Measurements from ENCODE around the gene MUSTN1.
A peak's percentile ranks its signal among the peaks of the same experiment; 100 is the strongest.

The MUSTN1 gene

DNA sequence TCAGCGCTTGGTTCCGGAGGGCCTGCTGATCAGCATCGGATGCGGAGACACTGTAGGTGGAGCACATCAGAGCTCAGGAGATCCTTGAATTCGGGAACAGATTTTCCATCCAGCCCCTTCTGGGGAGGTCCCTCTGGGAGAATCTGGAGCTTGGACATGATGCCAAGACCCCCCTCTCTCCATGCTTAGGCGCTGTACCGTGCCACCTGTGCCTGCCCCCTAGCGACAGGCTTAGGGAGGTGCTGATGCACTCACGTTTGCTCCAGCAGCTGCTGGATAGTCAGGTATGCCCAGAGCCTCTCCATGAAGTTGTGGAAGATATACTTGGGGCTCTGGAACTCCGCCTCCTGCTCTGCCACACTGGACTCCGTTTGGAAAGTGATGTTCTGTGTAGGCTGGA is 14.1 kb downstream of the MUSTN1 start:
- peak in 2 of 3 donors; percentile 28 to 35 for DNase-seq
- Histone ChIP-seq H3K4me3 (ENCODE audit: control insufficient read depth in 1 of 7, extremely low read depth in 1 of 7, insufficient read depth in 4 of 7, low read depth in 2 of 7, low read length in 6 of 7) (no peak overlapping the region), H3K4me1 (ENCODE audit: control extremely low read depth in 1 of 4, control insufficient read depth in 4 of 4, insufficient read depth in 4 of 4, low read length in 3 of 4) (no peaks in the 10 kb centered on the region), H3K27me3 (replicated peaks in 2 of 5; ENCODE audit: control insufficient read depth in 4 of 5, insufficient read depth in 5 of 5, low read length in 4 of 5) (no peaks in the 10 kb centered on the region), H3K27ac (ENCODE audit: insufficient read depth in 1 of 2, low read depth in 1 of 2, low read length in 2 of 2, poor library complexity in 1 of 2, severe bottlenecking in 2 of 2) (no peak overlapping the region), H3K9me3 (ENCODE audit: control extremely low read depth in 1 of 5, control insufficient read depth in 4 of 5, insufficient read depth in 2 of 5, low read depth in 1 of 5, low read length in 4 of 5) (no peaks in the 10 kb centered on the region), H3K36me3 (ENCODE audit: control insufficient read depth in 4 of 4, insufficient read depth in 4 of 4, low read length in 3 of 4) (peaks cover 0 to 6% (median under 1%) of the 10 kb centered on the region in 4 experiments)
- ChIA-PET CTCF (interaction anchor here (0.6 to 3.0 kb wide), 16 partner anchors 9 to 112 kb away, joined by 3 to 17 read pairs (median 4); partner anchors contain the start of gene NEK4), POLR2A (no interaction called here)
- 74% methylated on average over 9 of the region's 11 CpGs for WGBS (ENCODE audit: insufficient coverage)

DNA sequence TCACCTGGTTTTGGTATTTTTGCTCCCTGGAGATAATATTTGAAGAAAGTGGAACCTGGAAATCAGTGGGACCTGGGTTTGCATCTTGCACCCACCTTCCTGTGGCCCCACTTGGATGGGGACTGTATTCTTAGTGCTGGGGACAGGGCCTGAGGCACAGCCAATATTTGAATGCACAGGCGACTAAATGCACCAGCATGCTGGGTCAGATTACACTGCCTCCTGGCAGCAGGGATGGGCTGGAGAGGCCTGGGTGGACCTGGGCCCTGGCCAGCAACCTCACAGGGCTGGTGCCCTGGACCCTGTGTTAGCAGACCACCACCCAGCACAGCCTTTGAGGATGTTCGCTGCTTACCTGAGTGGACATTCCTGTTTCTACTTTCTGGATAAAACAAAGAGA is 14.9 kb downstream of the MUSTN1 start:
- CTCF ChIA-PET, result interaction anchor here (0.6 to 3.0 kb wide), 11 partner anchors 9 to 111 kb away, joined by 3 to 17 read pairs (median 4); partner anchors contain the start of gene NEK4
- WGBS (ENCODE audit: insufficient coverage), result 93% methylated on average over 2 of the region's 2 CpGs

DNA sequence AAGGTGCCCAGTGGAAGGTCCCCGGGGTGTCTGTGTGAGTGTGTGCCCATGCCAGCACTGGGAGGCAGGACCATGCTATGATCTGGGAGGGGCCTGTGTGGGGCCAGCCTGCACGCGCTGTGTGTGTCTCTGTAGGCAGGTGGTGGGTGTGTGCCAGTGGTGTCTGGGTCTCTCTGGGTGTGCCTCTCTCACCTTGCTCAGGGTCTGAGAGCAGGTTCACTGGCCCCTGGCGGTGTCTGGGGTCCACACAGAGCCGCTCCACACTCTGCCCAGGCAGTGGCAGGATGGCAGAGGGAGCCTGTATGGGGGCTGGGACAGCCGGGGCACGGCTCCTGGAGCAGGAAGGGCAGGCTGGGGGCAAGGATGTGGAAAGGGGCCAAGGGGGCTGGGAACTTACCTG is 17.0 kb downstream of the MUSTN1 start:
- no peak for DNase-seq
- Histone ChIP-seq H3K36me3 (ENCODE audit: control insufficient read depth in 4 of 4, insufficient read depth in 4 of 4, low read length in 3 of 4) (no peaks in the 10 kb centered on the region), H3K9me3 (ENCODE audit: control extremely low read depth in 1 of 5, control insufficient read depth in 4 of 5, insufficient read depth in 2 of 5, low read depth in 1 of 5, low read length in 4 of 5) (no peaks in the 10 kb centered on the region), H3K27ac (ENCODE audit: insufficient read depth in 1 of 2, low read depth in 1 of 2, low read length in 2 of 2, poor library complexity in 1 of 2, severe bottlenecking in 2 of 2) (no peak overlapping the region), H3K4me3 (ENCODE audit: control insufficient read depth in 1 of 7, extremely low read depth in 1 of 7, insufficient read depth in 4 of 7, low read depth in 2 of 7, low read length in 6 of 7) (no peak overlapping the region), H3K4me1 (ENCODE audit: control extremely low read depth in 1 of 4, control insufficient read depth in 4 of 4, insufficient read depth in 4 of 4, low read length in 3 of 4) (no peaks in the 10 kb centered on the region), H3K27me3 (replicated peaks in 2 of 5; ENCODE audit: control insufficient read depth in 4 of 5, insufficient read depth in 5 of 5, low read length in 4 of 5) (no peaks in the 10 kb centered on the region)
- WGBS (ENCODE audit: insufficient coverage), result 100% methylated on average over 3 of the region's 7 CpGs
- ChIA-PET POLR2A (no interaction called here), CTCF (interaction anchor here (1.8 kb wide), 1 partner anchor 76 kb away, joined by 6 read pairs; no protein-coding TSS in a partner anchor)

More for the DNA sequence above, 14.9 kb downstream of the MUSTN1 start:
- Histone ChIP-seq H3K27ac (ENCODE audit: insufficient read depth in 1 of 2, low read depth in 1 of 2, low read length in 2 of 2, poor library complexity in 1 of 2, severe bottlenecking in 2 of 2) (no peak overlapping the region), H3K4me3 (ENCODE audit: control insufficient read depth in 1 of 7, extremely low read depth in 1 of 7, insufficient read depth in 4 of 7, low read depth in 2 of 7, low read length in 6 of 7) (no peak overlapping the region), H3K4me1 (ENCODE audit: control extremely low read depth in 1 of 4, control insufficient read depth in 4 of 4, insufficient read depth in 4 of 4, low read length in 3 of 4) (no peaks in the 10 kb centered on the region), H3K27me3 (replicated peaks in 2 of 5; ENCODE audit: control insufficient read depth in 4 of 5, insufficient read depth in 5 of 5, low read length in 4 of 5) (no peaks in the 10 kb centered on the region), H3K36me3 (ENCODE audit: control insufficient read depth in 4 of 4, insufficient read depth in 4 of 4, low read length in 3 of 4) (peaks cover 0 to 6% (median under 1%) of the 10 kb centered on the region in 4 experiments), H3K9me3 (ENCODE audit: control extremely low read depth in 1 of 5, control insufficient read depth in 4 of 5, insufficient read depth in 2 of 5, low read depth in 1 of 5, low read length in 4 of 5) (no peaks in the 10 kb centered on the region)
- no peak for DNase-seq
- POLR2A ChIA-PET, result no interaction called here

DNA sequence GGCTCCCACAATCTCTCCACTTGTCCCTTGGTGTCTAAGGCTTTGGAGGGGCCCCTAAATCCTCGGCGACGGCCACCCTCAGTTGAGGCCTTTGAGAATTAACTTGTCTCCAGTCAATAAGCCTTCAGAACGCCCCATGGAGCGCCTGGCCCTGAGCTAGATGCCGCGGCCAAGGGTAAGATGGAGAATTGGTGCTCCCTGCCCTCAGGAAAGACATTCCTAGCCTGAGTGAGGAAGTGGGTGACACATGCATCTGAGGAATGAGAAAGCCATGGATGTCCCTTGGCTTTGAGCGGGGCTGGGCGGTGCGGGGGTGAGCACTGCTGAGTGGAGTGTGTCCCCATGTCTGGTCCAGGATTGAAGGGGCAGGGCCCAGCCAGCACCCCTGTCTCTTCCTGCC is 17.6 kb downstream of the MUSTN1 start:
- no peak for DNase-seq
- POLR2A ChIA-PET, result no interaction called here
- H3K4me1 ChIP-seq (ENCODE audit: control extremely low read depth in 1 of 4, control insufficient read depth in 4 of 4, insufficient read depth in 4 of 4, low read length in 3 of 4), result no peaks in the 10 kb centered on the region
- no peaks in the 10 kb centered on the region for H3K36me3 ChIP-seq (ENCODE audit: control insufficient read depth in 4 of 4, insufficient read depth in 4 of 4, low read length in 3 of 4)
- no peak overlapping the region for H3K27ac ChIP-seq (ENCODE audit: insufficient read depth in 1 of 2, low read depth in 1 of 2, low read length in 2 of 2, poor library complexity in 1 of 2, severe bottlenecking in 2 of 2)
- CTCF ChIA-PET, result interaction anchor here (1.0 to 1.8 kb wide), 2 partner anchors 27 to 75 kb away, joined by 3 to 6 read pairs; no protein-coding TSS in a partner anchor
- WGBS (ENCODE audit: insufficient coverage), result over 99% methylated on average over 10 of the region's 10 CpGs
- H3K4me3 ChIP-seq (ENCODE audit: control insufficient read depth in 1 of 7, extremely low read depth in 1 of 7, insufficient read depth in 4 of 7, low read depth in 2 of 7, low read length in 6 of 7), result no peak overlapping the region
- no peaks in the 10 kb centered on the region for H3K9me3 ChIP-seq (ENCODE audit: control extremely low read depth in 1 of 5, control insufficient read depth in 4 of 5, insufficient read depth in 2 of 5, low read depth in 1 of 5, low read length in 4 of 5)
- H3K27me3 ChIP-seq (replicated peaks in 2 of 5; ENCODE audit: control insufficient read depth in 4 of 5, insufficient read depth in 5 of 5, low read length in 4 of 5), result no peaks in the 10 kb centered on the region

DNA sequence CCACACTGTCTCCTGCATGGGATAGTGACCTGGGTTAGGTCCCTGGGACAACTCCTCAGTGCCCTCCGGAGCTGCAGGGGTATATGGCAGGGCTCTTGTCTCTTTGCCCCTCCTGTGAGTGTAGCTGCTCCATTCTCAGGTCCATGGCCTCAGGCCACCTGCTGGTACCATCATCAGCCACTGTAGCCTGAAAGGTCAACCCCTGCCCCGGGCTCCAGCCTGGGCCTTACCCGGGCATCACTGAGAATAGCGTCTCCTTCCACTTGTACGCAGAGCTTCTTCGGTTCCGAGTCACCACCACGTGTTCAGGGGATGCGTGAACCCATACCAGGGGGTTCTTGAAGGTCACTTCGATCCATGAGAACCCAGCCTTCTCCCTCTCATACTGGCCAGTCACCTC is 18.2 kb downstream of the MUSTN1 start:
- no peak for DNase-seq
- 88% methylated on average over 9 of the region's 10 CpGs for WGBS (ENCODE audit: insufficient coverage)
- no peak overlapping the region for H3K4me3 ChIP-seq (ENCODE audit: control insufficient read depth in 1 of 7, extremely low read depth in 1 of 7, insufficient read depth in 4 of 7, low read depth in 2 of 7, low read length in 6 of 7)
- no peaks in the 10 kb centered on the region for H3K27me3 ChIP-seq (replicated peaks in 2 of 5; ENCODE audit: control insufficient read depth in 4 of 5, insufficient read depth in 5 of 5, low read length in 4 of 5)
- ChIA-PET POLR2A (no interaction called here), CTCF (interaction anchor here (0.8 to 1.8 kb wide), 4 partner anchors 27 to 75 kb away, joined by 3 to 7 read pairs (median 4); no protein-coding TSS in a partner anchor)
- H3K27ac ChIP-seq (ENCODE audit: insufficient read depth in 1 of 2, low read depth in 1 of 2, low read length in 2 of 2, poor library complexity in 1 of 2, severe bottlenecking in 2 of 2), result no peak overlapping the region
- H3K36me3 ChIP-seq (ENCODE audit: control insufficient read depth in 4 of 4, insufficient read depth in 4 of 4, low read length in 3 of 4), result no peaks in the 10 kb centered on the region
- no peaks in the 10 kb centered on the region for H3K9me3 ChIP-seq (ENCODE audit: control extremely low read depth in 1 of 5, control insufficient read depth in 4 of 5, insufficient read depth in 2 of 5, low read depth in 1 of 5, low read length in 4 of 5)
- no peaks in the 10 kb centered on the region for H3K4me1 ChIP-seq (ENCODE audit: control extremely low read depth in 1 of 4, control insufficient read depth in 4 of 4, insufficient read depth in 4 of 4, low read length in 3 of 4)

DNA sequence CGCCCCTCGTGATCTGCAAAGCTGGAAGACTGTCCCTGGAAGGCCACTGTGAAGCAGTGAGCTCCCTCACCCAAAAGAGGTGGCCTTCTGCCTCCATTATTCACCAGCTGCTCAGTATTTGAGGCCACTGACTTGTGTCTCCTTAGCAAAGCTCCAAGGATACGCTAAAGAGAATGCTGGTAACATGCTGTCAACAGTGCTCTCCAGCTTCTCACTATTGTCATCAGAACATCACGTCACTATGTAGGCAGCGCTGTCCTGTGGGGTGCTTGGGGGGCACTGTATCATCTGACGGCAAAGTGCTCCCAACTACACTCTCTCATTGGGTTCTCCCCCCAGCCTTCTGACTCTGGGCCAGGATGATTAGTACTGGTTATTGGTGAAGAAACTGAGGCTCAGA is 18.6 kb downstream of the MUSTN1 start:
- Histone ChIP-seq H3K9me3 (ENCODE audit: control extremely low read depth in 1 of 5, control insufficient read depth in 4 of 5, insufficient read depth in 2 of 5, low read depth in 1 of 5, low read length in 4 of 5) (no peaks in the 10 kb centered on the region), H3K4me1 (ENCODE audit: control extremely low read depth in 1 of 4, control insufficient read depth in 4 of 4, insufficient read depth in 4 of 4, low read length in 3 of 4) (no peaks in the 10 kb centered on the region), H3K36me3 (ENCODE audit: control insufficient read depth in 4 of 4, insufficient read depth in 4 of 4, low read length in 3 of 4) (no peaks in the 10 kb centered on the region), H3K4me3 (ENCODE audit: control insufficient read depth in 1 of 7, extremely low read depth in 1 of 7, insufficient read depth in 4 of 7, low read depth in 2 of 7, low read length in 6 of 7) (no peak overlapping the region), H3K27me3 (replicated peaks in 2 of 5; ENCODE audit: control insufficient read depth in 4 of 5, insufficient read depth in 5 of 5, low read length in 4 of 5) (no peaks in the 10 kb centered on the region), H3K27ac (ENCODE audit: insufficient read depth in 1 of 2, low read depth in 1 of 2, low read length in 2 of 2, poor library complexity in 1 of 2, severe bottlenecking in 2 of 2) (no peak overlapping the region)
- CTCF ChIA-PET, result interaction anchor here (0.8 to 1.8 kb wide), 6 partner anchors 9 to 74 kb away, joined by 3 to 7 read pairs (median 3); no protein-coding TSS in a partner anchor
- POLR2A ChIA-PET, result no interaction called here
- DNase-seq, result no peak
- 98% methylated on average over 4 of the region's 6 CpGs for WGBS (ENCODE audit: insufficient coverage)

DNA sequence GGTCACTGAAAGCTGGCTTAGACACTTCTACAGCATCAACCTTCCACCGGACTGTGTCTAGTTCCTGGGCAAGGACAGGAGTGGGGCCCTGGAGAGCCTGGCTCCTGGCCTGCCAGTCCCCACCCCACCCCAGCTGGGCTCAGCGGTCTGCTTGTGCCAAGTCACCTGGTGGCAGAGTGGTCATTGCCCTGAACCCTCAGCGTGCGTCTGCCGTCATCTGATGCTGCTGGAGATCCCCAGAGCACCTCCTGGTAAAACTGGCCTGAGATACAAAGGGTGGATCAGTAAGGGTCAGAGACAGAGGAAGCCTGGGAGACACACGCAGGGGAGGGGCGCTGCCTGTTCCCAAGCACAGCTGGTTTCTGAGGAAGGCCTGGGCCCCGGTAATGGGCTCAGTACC is 21.0 kb downstream of the MUSTN1 start:
- 97% methylated on average over 8 of the region's 8 CpGs for WGBS (ENCODE audit: insufficient coverage)
- Histone ChIP-seq H3K36me3 (ENCODE audit: control insufficient read depth in 4 of 4, insufficient read depth in 4 of 4, low read length in 3 of 4) (no peaks in the 10 kb centered on the region), H3K4me3 (ENCODE audit: control insufficient read depth in 1 of 7, extremely low read depth in 1 of 7, insufficient read depth in 4 of 7, low read depth in 2 of 7, low read length in 6 of 7) (no peak overlapping the region), H3K27me3 (replicated peaks in 2 of 5; ENCODE audit: control insufficient read depth in 4 of 5, insufficient read depth in 5 of 5, low read length in 4 of 5) (no peaks in the 10 kb centered on the region), H3K27ac (ENCODE audit: insufficient read depth in 1 of 2, low read depth in 1 of 2, low read length in 2 of 2, poor library complexity in 1 of 2, severe bottlenecking in 2 of 2) (no peak overlapping the region), H3K4me1 (ENCODE audit: control extremely low read depth in 1 of 4, control insufficient read depth in 4 of 4, insufficient read depth in 4 of 4, low read length in 3 of 4) (peaks cover 0 to 13% (median 10%) of the 10 kb centered on the region in 4 experiments), H3K9me3 (ENCODE audit: control extremely low read depth in 1 of 5, control insufficient read depth in 4 of 5, insufficient read depth in 2 of 5, low read depth in 1 of 5, low read length in 4 of 5) (no peaks in the 10 kb centered on the region)
- ChIA-PET CTCF (interaction anchor here (1.4 kb wide), 1 partner anchor 9 kb away, joined by 3 read pairs; no protein-coding TSS in a partner anchor), POLR2A (no interaction called here)
- no peak for DNase-seq

Data from common myeloid progenitor, CD34-positive (primary cell).